Glutamatergic neuron (in vitro differentiated cells): Measurements from ENCODE around the gene IMMP2L. TPM values are rescaled to one million over a fixed set of nuclear protein-coding genes. Genes with fewer than 3 reads are reported as not detected.

Experiments used
- DNase-seq: peaks from one replicate; pipeline ENCODE4 v3.0.0; 2022
- H3K27ac Mint-ChIP-seq: one replicate; pipeline ENCODE4 v1.8.0; 2020; ENCODE audit warnings: mild to moderate bottlenecking, mixed read lengths, inconsistent platforms; ENCODE audit not compliant: unreplicated experiment
- H3K27me3 Mint-ChIP-seq: one replicate; pipeline ENCODE4 v1.8.0; 2020; ENCODE audit warnings: mild to moderate bottlenecking, moderate library complexity, mixed read lengths, inconsistent platforms; ENCODE audit not compliant: unreplicated experiment
- H3K36me3 Mint-ChIP-seq: one replicate; pipeline ENCODE4 v1.8.0; 2020; ENCODE audit warnings: mild to moderate bottlenecking, mixed read lengths, inconsistent platforms; ENCODE audit not compliant: unreplicated experiment
- H3K4me1 Mint-ChIP-seq: one replicate; pipeline ENCODE4 v1.8.0; 2020; ENCODE audit warnings: mild to moderate bottlenecking, low read depth, mixed read lengths, inconsistent platforms; ENCODE audit not compliant: unreplicated experiment
- H3K4me3 Mint-ChIP-seq: one replicate; pipeline ENCODE4 v1.8.0; 2020; ENCODE audit warnings: mild to moderate bottlenecking, mixed read lengths, inconsistent platforms; ENCODE audit not compliant: unreplicated experiment
- H3K9me3 Mint-ChIP-seq: one replicate; pipeline ENCODE4 v1.8.0; 2020; ENCODE audit warnings: mild to moderate bottlenecking, moderate library complexity, mixed read lengths, inconsistent platforms; ENCODE audit not compliant: unreplicated experiment
- CTCF ChIP-seq: fragments of 200-600 bp; sonication (generic); IDR thresholded peaks from one replicate; pipeline ENCODE4 v1.5.0; 2021; ENCODE audit not compliant: partially characterized antibody, unreplicated experiment
- total RNA-seq: library from RNA; stranded (reverse); fragmentation: NEBNext Ultra II Directional; extraction: Animal tissue kit (Norgen Biotek cat#: 25700); gene quantifications from one replicate; pipeline ENCODE4 v1.2.1, GENCODE V29; 2021; ENCODE audit not compliant: unreplicated experiment

Gene IMMP2L
- total RNA-seq, 1 donor from 2014 or later, result 9.6 TPM

GRCh38 chr7:110894111-110894510, 668.2 kb downstream of the IMMP2L start:
- peaks cover 1% of the 10 kb centered on the region for H3K27me3 Mint-ChIP-seq
- no peak for DNase-seq
- H3K4me1 Mint-ChIP-seq, result no peaks in the 10 kb centered on the region
- TF ChIP-seq CTCF, result no peak
- no peaks in the 10 kb centered on the region for H3K36me3 Mint-ChIP-seq
- H3K4me3 Mint-ChIP-seq, result no peak overlapping the region
- no peaks in the 10 kb centered on the region for H3K9me3 Mint-ChIP-seq
- H3K27ac Mint-ChIP-seq, result no peak overlapping the region

GRCh38 chr7:110891197-110891596, 671.1 kb downstream of the IMMP2L start:
- DNase-seq, result no peak
- no peaks in the 10 kb centered on the region for H3K9me3 Mint-ChIP-seq
- peaks cover 1% of the 10 kb centered on the region for H3K27me3 Mint-ChIP-seq
- no peak overlapping the region for H3K4me3 Mint-ChIP-seq
- H3K27ac Mint-ChIP-seq, result no peak overlapping the region
- TF ChIP-seq CTCF, result no peak
- no peaks in the 10 kb centered on the region for H3K36me3 Mint-ChIP-seq
- H3K4me1 Mint-ChIP-seq, result no peaks in the 10 kb centered on the region

DNA sequence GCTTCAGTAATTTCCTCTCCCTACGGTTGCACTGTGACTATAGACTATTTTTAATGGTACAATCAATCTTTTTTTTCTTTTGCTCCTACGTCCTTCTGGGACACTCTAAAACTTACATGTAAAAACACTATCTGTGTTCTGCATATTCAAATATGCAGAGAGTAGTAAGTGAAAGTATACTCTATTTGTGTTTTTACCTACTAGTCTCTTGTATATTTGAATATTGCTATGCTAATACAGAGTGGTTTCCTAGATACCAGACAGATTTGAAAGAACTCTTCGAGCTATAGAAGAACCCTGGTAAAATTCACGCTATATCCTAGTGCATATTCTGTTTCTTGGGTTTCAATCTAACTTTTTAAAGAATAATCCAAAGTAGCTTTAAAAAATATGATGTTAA, 672.2 kb downstream of the IMMP2L start:
- Mint-ChIP-seq H3K4me1 (no peaks in the 10 kb centered on the region), H3K9me3 (no peaks in the 10 kb centered on the region), H3K27ac (no peak overlapping the region), H3K36me3 (no peaks in the 10 kb centered on the region), H3K27me3 (peaks cover 1% of the 10 kb centered on the region), H3K4me3 (no peak overlapping the region)
- DNase-seq, result no peak
- TF ChIP-seq CTCF, result no peak

GRCh38 chr7:110889335-110889734, 673.0 kb downstream of the IMMP2L start:
- no peak overlapping the region for H3K27ac Mint-ChIP-seq
- no peak for TF ChIP-seq CTCF

GRCh38 chr7:110888641-110889040, 673.7 kb downstream of the IMMP2L start:
- no peak for DNase-seq
- H3K27ac Mint-ChIP-seq, result no peak overlapping the region
- H3K4me3 Mint-ChIP-seq, result no peak overlapping the region
- H3K27me3 Mint-ChIP-seq, result no peaks in the 10 kb centered on the region
- TF ChIP-seq CTCF, result no peak
- no peaks in the 10 kb centered on the region for H3K4me1 Mint-ChIP-seq
- no peaks in the 10 kb centered on the region for H3K36me3 Mint-ChIP-seq
- no peaks in the 10 kb centered on the region for H3K9me3 Mint-ChIP-seq

More at GRCh38 chr7:110889335-110889734, 673.0 kb downstream of the IMMP2L start:
- no peak for DNase-seq
- Mint-ChIP-seq H3K36me3 (no peaks in the 10 kb centered on the region), H3K9me3 (no peaks in the 10 kb centered on the region), H3K27me3 (no peaks in the 10 kb centered on the region), H3K4me1 (no peaks in the 10 kb centered on the region), H3K4me3 (no peak overlapping the region)
